A549 (cell line): ENCODE data around the gene ZNF273.

ENCODE experiments used
- CEBPB ChIP-seq, 2 experiments: fragments of >200 bp in 1 of 2; sonication (Bioruptor Twin) in 1 of 2; formaldehyde crosslinking in 1 of 2; IDR thresholded peaks; 2 replicates each; pipeline ENCODE4 v1.6.1; 2012 to 2016
- CTCF ChIP-seq: fragments of >200 bp; sonication (Bioruptor Twin); formaldehyde crosslinking; IDR thresholded peaks from 3 replicates; pipeline ENCODE4 v1.5.1; 2016
- EP300 ChIP-seq, 2 experiments: fragments of >200 bp; sonication (Bioruptor Twin); formaldehyde crosslinking; IDR thresholded peaks; 2 replicates in 1 of 2; 3 replicates in 1 of 2; pipeline ENCODE4 v1.6.1; 2016 to 2017
- HDAC2 ChIP-seq: fragments of 200-600 bp; sonication (generic); IDR thresholded peaks from 2 replicates; pipeline ENCODE4 v1.6.1; 2016
- NFE2L2 ChIP-seq: fragments of 150-350 bp; conservative IDR thresholded peaks from 2 replicates; pipeline ENCODE4 v1.6.1; 2014; ENCODE audit warnings: low read length
- RAD21 ChIP-seq, 2 experiments: fragments of >200 bp in 1 of 2; sonication (Bioruptor Twin) in 1 of 2; formaldehyde crosslinking in 1 of 2; IDR thresholded peaks in 1 of 2; conservative IDR thresholded peaks in 1 of 2; 2 replicates in 1 of 2; 3 replicates in 1 of 2; pipeline ENCODE4 v1.6.1; 2012 to 2018; ENCODE audit warnings: inconsistent platforms in 1 of 2

DNA sequence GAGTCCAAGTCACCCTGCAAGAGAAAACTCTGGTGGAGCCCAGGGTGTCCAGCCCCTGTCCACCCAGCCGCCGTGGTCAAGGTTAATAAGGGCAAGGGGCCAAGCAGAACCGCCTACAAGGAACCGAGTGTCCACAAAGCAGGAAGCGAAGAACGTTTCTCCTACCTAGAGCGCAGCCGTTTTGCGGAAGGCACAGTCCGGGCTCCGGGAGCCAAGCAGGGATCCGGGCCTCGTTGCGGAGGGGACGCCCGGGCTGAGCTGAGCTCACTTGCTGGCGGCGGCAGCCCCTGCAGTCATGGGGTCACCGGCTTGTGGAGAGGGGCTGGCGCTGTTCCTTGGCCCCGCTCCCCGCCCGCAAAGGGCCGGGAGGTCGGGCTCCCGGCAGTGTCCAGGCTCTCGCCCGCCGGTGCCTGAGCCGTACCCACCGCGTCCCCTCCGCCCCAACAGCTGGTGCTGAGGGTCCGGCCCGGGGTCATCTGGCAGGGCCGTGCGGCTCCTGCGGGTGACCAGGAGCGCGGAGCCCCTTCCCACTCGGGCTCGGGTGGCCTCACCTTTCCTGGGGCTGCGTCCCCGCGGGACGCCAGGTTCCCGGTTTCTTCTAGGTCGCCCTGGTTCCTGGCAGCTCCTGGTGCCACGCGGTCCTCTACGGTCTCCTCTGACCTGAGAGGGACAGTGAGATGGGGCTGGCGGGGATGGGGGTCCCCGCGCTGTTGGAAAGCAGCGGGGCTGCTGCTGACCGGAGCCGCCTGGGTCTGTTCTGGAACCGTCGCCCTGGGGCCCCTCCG lies 14.0 kb upstream of the ZNF273 start:
- no peak for TF ChIP-seq CTCF
- TF ChIP-seq CEBPB (IDR thresholded peaks at IDR 0.05) = no peak
- no peak for TF ChIP-seq RAD21 (conservative IDR thresholded peaks at IDR 0.05 in 1 of 2, IDR thresholded peaks at IDR 0.05 in 1 of 2)
- no peak for TF ChIP-seq EP300 (IDR thresholded peaks at IDR 0.05)
- TF ChIP-seq NFE2L2 = no peak
- no peak for TF ChIP-seq HDAC2
